ENCODE results near the gene KLK10.
"Not testable (repeated sequence)": the region's sequence is repeated elsewhere in the genome, so short reads cannot be mapped to it uniquely, and the experiment has no call there.

KLK10 gene

GRCh38 chr19:51002542-51003311 lies 16.8 kb downstream of the KLK10 start:
- no peak for DNase-seq (ENCODE audit: low read depth in 2 of 2, low spot score in 1 of 2)

GRCh38 chr19:51002089-51002532 lies 17.4 kb downstream of the KLK10 start:
- DNase-seq (ENCODE audit: low read depth in 2 of 2, low spot score in 1 of 2) = no peak

GRCh38 chr19:51001515-51001914 lies 18.0 kb downstream of the KLK10 start, which contains the start of gene KLK8:
Gene KLK8, minus strand, starts transcription at chr19:51001604. Its CDS starts 437 bp downstream, at chr19:51001167.
- no peak for DNase-seq (ENCODE audit: low read depth in 2 of 2, low spot score in 1 of 2)

GRCh38 chr19:51000981-51001380 lies 18.5 kb downstream of the KLK10 start:
- DNase-seq (ENCODE audit: low read depth in 2 of 2, low spot score in 1 of 2) = no peak

GRCh38 chr19:51000426-51000825 lies 19.1 kb downstream of the KLK10 start:
- no peak for DNase-seq (ENCODE audit: low read depth in 2 of 2, low spot score in 1 of 2)

GRCh38 chr19:50998686-50999085 lies 20.8 kb downstream of the KLK10 start:
- DNase-seq (ENCODE audit: low read depth in 2 of 2, low spot score in 1 of 2) = no peak

GRCh38 chr19:50998061-50998460 lies 21.4 kb downstream of the KLK10 start:
- DNase-seq (ENCODE audit: low read depth in 2 of 2, low spot score in 1 of 2) = no peak

- no peak for DNase-seq (ENCODE audit: low read depth in 2 of 2, low spot score in 1 of 2)
Observed at GRCh38 chr19:50994129-50994528, 25.4 kb downstream of the KLK10 start.

- no peak for DNase-seq (ENCODE audit: low read depth in 2 of 2, low spot score in 1 of 2)
Observed at GRCh38 chr19:50992666-50993035, 26.9 kb downstream of the KLK10 start.

GRCh38 chr19:50984416-50984815 lies 35.1 kb downstream of the KLK10 start:
- DNase-seq (ENCODE audit: low read depth in 2 of 2, low spot score in 1 of 2) = not testable (repeated sequence)

- no peak for DNase-seq (ENCODE audit: low read depth in 2 of 2, low spot score in 1 of 2)
Observed at GRCh38 chr19:50983625-50984292, 35.8 kb downstream of the KLK10 start, which contains the start of gene KLK7. Gene KLK7, minus strand, starts transcription at chr19:50983917. Its CDS starts 1,518 bp downstream, at chr19:50982399.

- DNase-seq (ENCODE audit: low read depth in 2 of 2, low spot score in 1 of 2) = no peak
Observed at GRCh38 chr19:50982186-50982585, 37.3 kb downstream of the KLK10 start.

GRCh38 chr19:50981587-50982146 lies 37.8 kb downstream of the KLK10 start:
- DNase-seq (ENCODE audit: low read depth in 2 of 2, low spot score in 1 of 2) = no peak

GRCh38 chr19:50980208-50980607 lies 39.3 kb downstream of the KLK10 start:
- DNase-seq (ENCODE audit: low read depth in 2 of 2, low spot score in 1 of 2) = no peak

GRCh38 chr19:50979758-50980157 lies 39.8 kb downstream of the KLK10 start:
- no peak for DNase-seq (ENCODE audit: low read depth in 2 of 2, low spot score in 1 of 2)

GRCh38 chr19:50978772-50979390 lies 40.6 kb downstream of the KLK10 start:
- DNase-seq (ENCODE audit: low read depth in 2 of 2, low spot score in 1 of 2) = no peak

- DNase-seq (ENCODE audit: low read depth in 2 of 2, low spot score in 1 of 2) = no peak
Observed at GRCh38 chr19:50977626-50978025, 41.9 kb downstream of the KLK10 start.

- no peak for DNase-seq (ENCODE audit: low read depth in 2 of 2, low spot score in 1 of 2)
Observed at GRCh38 chr19:50975766-50976165, 43.7 kb downstream of the KLK10 start.

GRCh38 chr19:50974702-50975556 lies 44.6 kb downstream of the KLK10 start:
- no peak for DNase-seq (ENCODE audit: low read depth in 2 of 2, low spot score in 1 of 2)

GRCh38 chr19:50972795-50973376 lies 46.6 kb downstream of the KLK10 start:
- no peak for DNase-seq (ENCODE audit: low read depth in 2 of 2, low spot score in 1 of 2)

All from stimulated activated CD8-positive, alpha-beta memory T cell treated with anti-CD3 and anti-CD28 coated beads, Interleukin-4, amount 100 ng/mL, for 1 hour (primary cell).